Mesenchymal stem cell (in vitro differentiated cells and primary cell): Measurements from ENCODE around the gene TMEM138.
A peak's percentile ranks its signal among the peaks of the same experiment; 100 is the strongest.

ENCODE experiments used
- DNase-seq: peaks from one replicate; pipeline ENCODE4 v3.0.0-alpha.2; 2013
- H2AFZ ChIP-seq: one replicate; pipeline ENCODE4 v1.6.1; 2013; ENCODE audit warnings: low read depth, mild to moderate bottlenecking, control low read depth, inconsistent platforms, low read length, moderate library complexity
- H2AK5ac ChIP-seq: 2 replicates; pipeline ENCODE4 v1.6.1; 2013; ENCODE audit warnings: low read length, moderate library complexity, mild to moderate bottlenecking, inconsistent platforms; ENCODE audit not compliant: severe bottlenecking
- H2BK120ac ChIP-seq: one replicate; pipeline ENCODE4 v1.6.1; 2013; ENCODE audit warnings: low read depth, mild to moderate bottlenecking, inconsistent platforms, low read length, moderate library complexity
- H2BK12ac ChIP-seq, 2 experiments: one replicate each; pipeline ENCODE4 v1.6.1; 2013; ENCODE audit warnings: inconsistent platforms in 2 of 2, low read length in 2 of 2, mild to moderate bottlenecking in 2 of 2, moderate library complexity in 2 of 2, control low read depth in 1 of 2
- H2BK15ac ChIP-seq: one replicate; pipeline ENCODE4 v1.6.1; 2013; ENCODE audit warnings: mild to moderate bottlenecking, low read depth, inconsistent platforms; ENCODE audit not compliant: poor library complexity, severe bottlenecking
- H2BK5ac ChIP-seq: 2 replicates; pipeline ENCODE4 v1.6.1; 2013; ENCODE audit warnings: low read depth, mild to moderate bottlenecking, low read length, control low read depth, inconsistent platforms; ENCODE audit not compliant: poor library complexity, severe bottlenecking
- H3K14ac ChIP-seq, 2 experiments: one replicate each; pipeline ENCODE4 v1.6.1; 2013; ENCODE audit warnings: inconsistent platforms in 2 of 2, low read length in 2 of 2, control low read depth in 1 of 2, mild to moderate bottlenecking in 1 of 2, moderate library complexity in 1 of 2
- H3K18ac ChIP-seq, 2 experiments: one replicate each; pipeline ENCODE4 v1.6.1; 2013; ENCODE audit warnings: inconsistent platforms in 2 of 2, low read length in 2 of 2, control low read depth in 1 of 2, low read depth in 1 of 2, mild to moderate bottlenecking in 1 of 2
- H3K23ac ChIP-seq, 2 experiments: one replicate each; pipeline ENCODE4 v1.6.1; 2013; ENCODE audit warnings: inconsistent platforms in 2 of 2, low read length in 2 of 2, mild to moderate bottlenecking in 2 of 2, moderate library complexity in 2 of 2, control low read depth in 1 of 2
- H3K27ac ChIP-seq: 2 replicates; pipeline ENCODE4 v1.5.1; 2013; ENCODE audit warnings: mild to moderate bottlenecking, moderate library complexity, low read length, control low read depth, inconsistent platforms; ENCODE audit not compliant: poor library complexity, severe bottlenecking
- H3K27me3 ChIP-seq, 2 experiments: 2 replicates each; pipeline versions ENCODE4 v1.6.1 to v1.7.0; 2013; ENCODE audit warnings: low read length in 2 of 2, mild to moderate bottlenecking in 2 of 2, moderate library complexity in 2 of 2, control low read depth in 1 of 2, inconsistent platforms in 1 of 2; ENCODE audit not compliant: control insufficient read depth in 1 of 2, insufficient read depth in 1 of 2
- H3K36me3 ChIP-seq, 2 experiments: 2 replicates each; pipeline versions ENCODE4 v1.6.1 to v1.7.0; 2013; ENCODE audit warnings: low read length in 2 of 2, control low read depth in 1 of 2, inconsistent platforms in 1 of 2, low read depth in 1 of 2, mild to moderate bottlenecking in 1 of 2; ENCODE audit not compliant: insufficient read depth in 2 of 2, control insufficient read depth in 1 of 2
- H3K4ac ChIP-seq, 2 experiments: one replicate each; pipeline ENCODE4 v1.6.1; 2013; ENCODE audit warnings: inconsistent platforms in 2 of 2, low read length in 2 of 2, mild to moderate bottlenecking in 2 of 2, moderate library complexity in 2 of 2, control low read depth in 1 of 2, low read depth in 1 of 2
- H3K4me1 ChIP-seq: 2 replicates; pipeline ENCODE4 v1.6.1; 2013; ENCODE audit warnings: low read depth, low read length, control low read depth; ENCODE audit not compliant: control insufficient read depth, insufficient read depth
- H3K4me2 ChIP-seq: 2 replicates; pipeline ENCODE4 v1.6.1; 2013; ENCODE audit warnings: low read length, mild to moderate bottlenecking, inconsistent platforms; ENCODE audit not compliant: poor library complexity, severe bottlenecking
- H3K4me3 ChIP-seq, 2 experiments: 2 replicates each; pipeline versions ENCODE4 v1.5.1 to v1.7.0; 2013; ENCODE audit warnings: low read length in 2 of 2, mild to moderate bottlenecking in 2 of 2, control low read depth in 1 of 2, low read depth in 1 of 2; ENCODE audit not compliant: insufficient read depth in 1 of 2
- H3K79me1 ChIP-seq: replicated peaks from 2 replicates; pipeline ENCODE4 v1.6.1; 2013; ENCODE audit warnings: mild to moderate bottlenecking, control low read depth, low read length, inconsistent platforms; ENCODE audit not compliant: poor library complexity, severe bottlenecking
- H3K9ac ChIP-seq: 2 replicates; pipeline ENCODE4 v1.7.0; 2013; ENCODE audit warnings: mild to moderate bottlenecking, low read length, moderate library complexity
- H3K9me3 ChIP-seq: 2 replicates; pipeline ENCODE4 v1.7.0; 2013; ENCODE audit warnings: mild to moderate bottlenecking, low read length; ENCODE audit not compliant: control insufficient read depth
- H4K8ac ChIP-seq: one replicate; pipeline ENCODE4 v1.6.1; 2013; ENCODE audit warnings: inconsistent platforms, mild to moderate bottlenecking, low read length, moderate library complexity
- H4K91ac ChIP-seq: one replicate; pipeline ENCODE4 v1.6.1; 2013; ENCODE audit warnings: mild to moderate bottlenecking, low read length, inconsistent platforms
- WGBS: methylation state at CpG from one replicate; pipeline ENCODE4 v1.1.7; 2013; ENCODE audit warnings: mixed read lengths; 5-methylcytosine and 5-hydroxymethylcytosine counted together

The TMEM138 gene

GRCh38 chr11:61350803-61351202, 11.4 kb upstream of the TMEM138 start:
- no peak overlapping the region for H2BK12ac ChIP-seq
- no peak overlapping the region for H2BK120ac ChIP-seq
- no peak overlapping the region for H2BK5ac ChIP-seq
- no peak overlapping the region for H2AFZ ChIP-seq
- peaks cover 3% of the 10 kb centered on the region for H3K4me1 ChIP-seq
- H3K23ac ChIP-seq = no peak overlapping the region
- H3K14ac ChIP-seq = no peak overlapping the region
- H3K4me3 ChIP-seq = no peak overlapping the region
- peaks cover 71 to 79% of the 10 kb centered on the region in 2 experiments for H3K36me3 ChIP-seq
- 96% methylated on average over 8 of the region's 8 CpGs for WGBS
- H3K27ac ChIP-seq = no peak overlapping the region
- DNase-seq = no peak
- H3K79me1 ChIP-seq = no peaks in the 10 kb centered on the region
- H4K91ac ChIP-seq = no peak overlapping the region
- H2AK5ac ChIP-seq = no peak overlapping the region
- H3K18ac ChIP-seq = no peak overlapping the region
- H4K8ac ChIP-seq = no peak overlapping the region
- H3K4ac ChIP-seq = no peak overlapping the region
- H3K9ac ChIP-seq = no peak overlapping the region
- H2BK15ac ChIP-seq = no peak overlapping the region
- H3K4me2 ChIP-seq = no peak overlapping the region
- no peaks in the 10 kb centered on the region for H3K9me3 ChIP-seq
- no peaks in the 10 kb centered on the region for H3K27me3 ChIP-seq

GRCh38 chr11:61352038-61352437, 10.1 kb upstream of the TMEM138 start:
- H3K4ac ChIP-seq = no peak overlapping the region

GRCh38 chr11:61353131-61354067, 8.8 kb upstream of the TMEM138 start:
- Histone ChIP-seq H2AK5ac (no peak overlapping the region), H3K27ac (no peak overlapping the region), H2BK15ac (no peak overlapping the region), H3K9me3 (no peaks in the 10 kb centered on the region), H2BK12ac (no peak overlapping the region), H3K23ac (no peak overlapping the region), H3K14ac (no peak overlapping the region), H2BK120ac (no peak overlapping the region), H3K18ac (no peak overlapping the region), H3K4me3 (no peak overlapping the region), H4K91ac (no peak overlapping the region), H3K36me3 (peaks cover 54 to 84% of the 10 kb centered on the region in 2 experiments), H3K79me1 (peaks cover 11% of the 10 kb centered on the region), H3K4me1 (no peaks in the 10 kb centered on the region), H3K9ac (no peak overlapping the region), H2BK5ac (no peak overlapping the region), H3K27me3 (no peaks in the 10 kb centered on the region), H2AFZ (no peak overlapping the region), H3K4ac (no peak overlapping the region), H4K8ac (peak overlapping the region; percentile 4), H3K4me2 (no peak overlapping the region)
- 90% methylated on average over 11 of the region's 15 CpGs for WGBS
- no peak for DNase-seq

More at GRCh38 chr11:61352038-61352437, 10.1 kb upstream of the TMEM138 start:
- H3K79me1 ChIP-seq = peaks cover 4% of the 10 kb centered on the region
- H3K9me3 ChIP-seq = no peaks in the 10 kb centered on the region
- no peak overlapping the region for H3K18ac ChIP-seq
- no peak overlapping the region for H2BK15ac ChIP-seq
- H2AK5ac ChIP-seq = no peak overlapping the region
- H3K9ac ChIP-seq = no peak overlapping the region
- H2AFZ ChIP-seq = no peak overlapping the region
- no peak overlapping the region for H4K91ac ChIP-seq
- H2BK5ac ChIP-seq = no peak overlapping the region
- no peak for DNase-seq
- no peak overlapping the region for H3K14ac ChIP-seq
- peaks cover 3% of the 10 kb centered on the region for H3K4me1 ChIP-seq
- H2BK12ac ChIP-seq = no peak overlapping the region
- no peak overlapping the region for H4K8ac ChIP-seq
- WGBS = 83% methylated on average over 8 of the region's 8 CpGs
- no peak overlapping the region for H2BK120ac ChIP-seq
- H3K4me3 ChIP-seq = no peak overlapping the region
- H3K23ac ChIP-seq = no peak overlapping the region
- H3K27me3 ChIP-seq = no peaks in the 10 kb centered on the region
- no peak overlapping the region for H3K4me2 ChIP-seq
- H3K36me3 ChIP-seq = peaks cover 64 to 79% of the 10 kb centered on the region in 2 experiments
- H3K27ac ChIP-seq = no peak overlapping the region

- H3K14ac ChIP-seq = no peak overlapping the region
- 79% methylated on average over 2 of the region's 2 CpGs for WGBS
- H3K9me3 ChIP-seq = no peaks in the 10 kb centered on the region
- no peak overlapping the region for H2BK120ac ChIP-seq
- H3K4me2 ChIP-seq = no peak overlapping the region
- no peak overlapping the region for H3K18ac ChIP-seq
- H3K27me3 ChIP-seq = no peaks in the 10 kb centered on the region
- no peak overlapping the region for H3K9ac ChIP-seq
- no peaks in the 10 kb centered on the region for H3K4me1 ChIP-seq
- H4K8ac ChIP-seq = no peak overlapping the region
- H4K91ac ChIP-seq = no peak overlapping the region
- H3K27ac ChIP-seq = no peak overlapping the region
- no peak overlapping the region for H3K4me3 ChIP-seq
- H3K4ac ChIP-seq = no peak overlapping the region
- H2AK5ac ChIP-seq = no peak overlapping the region
- peaks cover 14% of the 10 kb centered on the region for H3K79me1 ChIP-seq
- H2BK15ac ChIP-seq = no peak overlapping the region
- H2BK5ac ChIP-seq = no peak overlapping the region
- H3K36me3 ChIP-seq = peaks cover 46 to 76% of the 10 kb centered on the region in 2 experiments
- H2BK12ac ChIP-seq = no peak overlapping the region
- no peak for DNase-seq
- no peak overlapping the region for H3K23ac ChIP-seq
- no peak overlapping the region for H2AFZ ChIP-seq
Observed at GRCh38 chr11:61354208-61354607, 8.0 kb upstream of the TMEM138 start.
